Ramos (cell line): ENCODE measurements around the gene LCE3D.

Source experiments
- in situ Hi-C: fragments of 300-500 bp; cut with MboI; formaldehyde crosslinking; loops from one replicate; pipeline ENCODE4 v1.14.3; 2022; ENCODE audit warnings: low sequenced_read_pairs; ENCODE audit not compliant: unreplicated experiment

Gene LCE3D

GRCh38 chr1:152533327-152533938, 46.9 kb downstream of the LCE3D start:
- in situ Hi-C loops: no loop called here
